Bronchial epithelial cell (primary cell): ENCODE measurements around the gene POLN. TPM values are rescaled to one million over a fixed set of nuclear protein-coding genes. Genes with fewer than 3 reads are reported as not detected.

Experiments
- DNase-seq: peaks from one replicate; pipeline ENCODE4 v3.0.0-alpha.2; 2010; ENCODE audit warnings: low read depth
- FAIRE-seq: peaks from 2 replicates; lab custom pipeline; 2011; peaks lifted over from hg19 to GRCh38; lab: Jason Lieb, UNC
- H3K27me3 ChIP-seq: 2 replicates; pipeline ENCODE4 v1.5.1; 2011; ENCODE audit warnings: low read length; ENCODE audit not compliant: control insufficient read depth, insufficient read depth
- H3K36me3 ChIP-seq: 2 replicates; pipeline ENCODE4 v1.5.1; 2011; ENCODE audit warnings: low read length; ENCODE audit not compliant: control insufficient read depth, insufficient read depth
- H3K4me3 ChIP-seq: 2 replicates; pipeline ENCODE4 v1.5.1; 2011; ENCODE audit warnings: mild to moderate bottlenecking, low read depth, low read length, control low read depth
- total RNA-seq: library from RNA; depleted of rRNA; stranded (reverse); fragments of >200 nt; gene quantifications from 2 replicates; pipeline ENCODE4 v1.2.1, GENCODE V29; 2014
- TF ChIP-seq, protein P1 (sequence below): IDR thresholded peaks from 2 replicates; pipeline ENCODE4 v1.5.1; 2011; ENCODE audit warnings: mild to moderate bottlenecking, moderate library complexity, low read length, control low read depth, inconsistent platforms; ENCODE audit not compliant: insufficient read depth, severe bottlenecking

Gene POLN
- total RNA-seq, 1 donor from 2014 or later: 1.6 TPM

DNA sequence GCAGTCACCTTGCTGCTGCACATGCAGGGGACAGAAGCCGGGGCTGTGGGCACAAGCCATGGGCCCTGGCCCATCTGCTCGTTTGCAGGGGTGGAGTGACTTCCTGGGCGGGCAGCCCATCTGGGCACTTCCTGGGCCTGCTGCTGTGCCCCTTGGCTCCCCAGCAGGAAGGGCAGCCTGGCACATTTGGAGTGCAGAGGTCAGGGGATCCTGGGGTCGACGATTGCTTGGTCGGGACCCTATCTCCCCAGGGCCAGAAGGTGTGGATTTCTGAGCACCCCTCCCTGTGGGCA, 30.9 kb upstream of the POLN start:
- TF ChIP-seq, protein P1, sequence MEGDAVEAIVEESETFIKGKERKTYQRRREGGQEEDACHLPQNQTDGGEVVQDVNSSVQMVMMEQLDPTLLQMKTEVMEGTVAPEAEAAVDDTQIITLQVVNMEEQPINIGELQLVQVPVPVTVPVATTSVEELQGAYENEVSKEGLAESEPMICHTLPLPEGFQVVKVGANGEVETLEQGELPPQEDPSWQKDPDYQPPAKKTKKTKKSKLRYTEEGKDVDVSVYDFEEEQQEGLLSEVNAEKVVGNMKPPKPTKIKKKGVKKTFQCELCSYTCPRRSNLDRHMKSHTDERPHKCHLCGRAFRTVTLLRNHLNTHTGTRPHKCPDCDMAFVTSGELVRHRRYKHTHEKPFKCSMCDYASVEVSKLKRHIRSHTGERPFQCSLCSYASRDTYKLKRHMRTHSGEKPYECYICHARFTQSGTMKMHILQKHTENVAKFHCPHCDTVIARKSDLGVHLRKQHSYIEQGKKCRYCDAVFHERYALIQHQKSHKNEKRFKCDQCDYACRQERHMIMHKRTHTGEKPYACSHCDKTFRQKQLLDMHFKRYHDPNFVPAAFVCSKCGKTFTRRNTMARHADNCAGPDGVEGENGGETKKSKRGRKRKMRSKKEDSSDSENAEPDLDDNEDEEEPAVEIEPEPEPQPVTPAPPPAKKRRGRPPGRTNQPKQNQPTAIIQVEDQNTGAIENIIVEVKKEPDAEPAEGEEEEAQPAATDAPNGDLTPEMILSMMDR: no peak
- Histone ChIP-seq H3K4me3 (no peak overlapping the region), H3K27me3 (no peaks in the 10 kb centered on the region), H3K36me3 (no peaks in the 10 kb centered on the region)
- FAIRE-seq (no peak), DNase-seq (no peak)

GRCh38 chr4:2272026-2272827, 30.3 kb upstream of the POLN start:
- TF ChIP-seq, protein P1: no peak
- Histone ChIP-seq H3K27me3 (no peaks in the 10 kb centered on the region), H3K4me3 (no peak overlapping the region), H3K36me3 (no peaks in the 10 kb centered on the region)
- FAIRE-seq (no peak), DNase-seq (no peak)

- Histone ChIP-seq H3K36me3 (no peaks in the 10 kb centered on the region), H3K27me3 (no peaks in the 10 kb centered on the region), H3K4me3 (no peak overlapping the region)
- TF ChIP-seq, protein P1: no peak
- no peak for DNase-seq
- peak; percentile 18 for FAIRE-seq
Measured at GRCh38 chr4:2271279-2272025, 29.5 kb upstream of the POLN start.

DNA sequence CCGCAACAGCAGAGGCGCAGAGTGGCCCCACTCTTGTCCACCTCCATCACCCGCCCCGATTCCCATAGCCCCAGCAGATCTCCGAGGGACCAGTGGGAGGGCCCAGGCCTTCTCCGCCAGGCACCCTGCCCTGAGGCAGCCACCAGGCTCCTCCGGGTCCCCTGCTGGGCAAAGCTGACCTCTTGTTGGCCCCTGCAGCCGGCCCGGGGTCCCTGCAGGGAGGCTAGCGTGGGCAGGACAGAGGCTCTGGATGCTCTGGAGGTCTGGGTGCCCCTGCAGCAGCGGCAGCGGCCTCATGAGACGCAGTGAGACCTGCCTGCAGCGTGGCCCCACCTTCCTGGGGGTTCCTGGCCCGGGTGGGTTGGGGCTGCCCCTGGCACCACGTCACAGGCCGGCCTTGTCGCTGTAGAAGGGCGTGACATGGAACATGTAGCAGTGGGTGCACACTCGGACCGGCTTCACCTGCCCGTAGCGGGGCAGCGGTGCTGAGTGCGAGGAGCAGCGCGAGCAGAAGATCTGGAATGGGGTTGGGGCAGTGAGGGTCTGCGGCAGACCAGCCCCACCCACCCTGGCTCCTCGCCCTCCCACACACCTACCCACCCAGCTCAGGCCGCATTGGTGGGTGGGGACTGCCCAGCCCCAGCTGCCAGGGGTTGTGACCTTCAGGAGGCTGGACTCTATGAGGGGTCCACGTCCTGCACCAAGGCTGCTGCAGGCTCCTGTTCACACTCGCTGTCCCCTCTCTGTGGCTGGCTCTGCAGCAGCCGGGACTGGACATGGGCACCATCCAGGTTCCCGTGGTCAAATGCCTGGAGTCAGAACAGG, 28.6 kb upstream of the POLN start:
- TF ChIP-seq, protein P1: no peak
- DNase-seq (no peak), FAIRE-seq (no peak)
- no peaks in the 10 kb centered on the region for H3K27me3 ChIP-seq
- no peak overlapping the region for H3K4me3 ChIP-seq
- H3K36me3 ChIP-seq: no peaks in the 10 kb centered on the region

GRCh38 chr4:2269618-2270163, 27.8 kb upstream of the POLN start:
- no peak for FAIRE-seq
- no peaks in the 10 kb centered on the region for H3K36me3 ChIP-seq
- H3K27me3 ChIP-seq: no peaks in the 10 kb centered on the region
- TF ChIP-seq, protein P1: no peak
- no peak overlapping the region for H3K4me3 ChIP-seq
- no peak for DNase-seq
